GM12872 (cell line): ENCODE measurements around the gene LDB3.

Experiments used
- TF ChIP-seq, protein P1 (sequence below): IDR thresholded peaks from 3 replicates; pipeline ENCODE4 v1.5.1; 2011; ENCODE audit warnings: low read depth, mild to moderate bottlenecking, low read length, moderate library complexity; ENCODE audit not compliant: insufficient read depth

The LDB3 gene

DNA sequence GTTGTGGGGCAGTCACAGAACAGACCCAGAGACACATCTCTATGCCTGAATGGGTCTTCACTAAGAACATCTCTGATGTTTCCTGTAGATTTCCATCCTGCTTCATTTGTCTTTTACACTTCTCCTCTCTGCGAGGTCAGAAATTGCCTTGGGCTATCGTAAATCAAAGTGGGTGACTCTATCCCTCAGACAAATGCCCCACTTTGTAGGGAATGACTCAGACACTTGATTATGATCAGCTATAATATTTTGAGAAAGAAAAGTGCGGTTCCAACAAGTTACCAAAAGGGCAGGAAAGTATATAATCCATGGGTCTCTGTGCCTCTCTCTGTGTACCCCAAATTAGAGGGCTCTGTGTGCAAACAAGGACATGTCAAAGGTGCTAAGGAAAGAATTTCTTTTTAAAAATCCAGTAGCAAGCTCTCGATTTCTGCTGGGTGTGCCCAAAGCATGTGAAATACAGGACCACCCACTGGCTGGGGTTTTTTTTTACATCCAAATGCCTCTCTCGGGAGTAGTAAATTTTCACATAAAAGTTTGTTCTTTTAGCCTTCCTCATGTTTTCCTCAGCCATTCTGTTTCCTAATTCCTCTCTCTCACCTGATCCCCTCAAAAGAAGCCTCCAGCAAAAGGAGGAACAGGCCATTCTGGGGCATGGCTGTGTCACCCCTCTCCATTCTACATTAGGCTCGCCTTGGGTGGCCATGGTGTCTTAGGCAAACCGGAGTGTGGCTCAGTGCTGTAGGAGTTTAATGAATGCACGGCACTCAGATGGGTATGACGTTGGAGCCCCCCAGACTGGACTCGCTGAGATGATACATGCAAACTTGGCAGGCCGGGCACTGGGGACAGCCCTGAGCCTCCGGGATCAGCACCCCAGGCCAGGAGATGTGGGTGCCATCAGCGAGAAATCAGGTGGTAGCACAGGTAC lies 20.3 kb upstream of the LDB3 start:
- TF ChIP-seq, protein P1, sequence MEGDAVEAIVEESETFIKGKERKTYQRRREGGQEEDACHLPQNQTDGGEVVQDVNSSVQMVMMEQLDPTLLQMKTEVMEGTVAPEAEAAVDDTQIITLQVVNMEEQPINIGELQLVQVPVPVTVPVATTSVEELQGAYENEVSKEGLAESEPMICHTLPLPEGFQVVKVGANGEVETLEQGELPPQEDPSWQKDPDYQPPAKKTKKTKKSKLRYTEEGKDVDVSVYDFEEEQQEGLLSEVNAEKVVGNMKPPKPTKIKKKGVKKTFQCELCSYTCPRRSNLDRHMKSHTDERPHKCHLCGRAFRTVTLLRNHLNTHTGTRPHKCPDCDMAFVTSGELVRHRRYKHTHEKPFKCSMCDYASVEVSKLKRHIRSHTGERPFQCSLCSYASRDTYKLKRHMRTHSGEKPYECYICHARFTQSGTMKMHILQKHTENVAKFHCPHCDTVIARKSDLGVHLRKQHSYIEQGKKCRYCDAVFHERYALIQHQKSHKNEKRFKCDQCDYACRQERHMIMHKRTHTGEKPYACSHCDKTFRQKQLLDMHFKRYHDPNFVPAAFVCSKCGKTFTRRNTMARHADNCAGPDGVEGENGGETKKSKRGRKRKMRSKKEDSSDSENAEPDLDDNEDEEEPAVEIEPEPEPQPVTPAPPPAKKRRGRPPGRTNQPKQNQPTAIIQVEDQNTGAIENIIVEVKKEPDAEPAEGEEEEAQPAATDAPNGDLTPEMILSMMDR: no peak

- TF ChIP-seq, protein P1: no peak
Measured at GRCh38 chr10:86648704-86649427, 19.4 kb upstream of the LDB3 start.

DNA sequence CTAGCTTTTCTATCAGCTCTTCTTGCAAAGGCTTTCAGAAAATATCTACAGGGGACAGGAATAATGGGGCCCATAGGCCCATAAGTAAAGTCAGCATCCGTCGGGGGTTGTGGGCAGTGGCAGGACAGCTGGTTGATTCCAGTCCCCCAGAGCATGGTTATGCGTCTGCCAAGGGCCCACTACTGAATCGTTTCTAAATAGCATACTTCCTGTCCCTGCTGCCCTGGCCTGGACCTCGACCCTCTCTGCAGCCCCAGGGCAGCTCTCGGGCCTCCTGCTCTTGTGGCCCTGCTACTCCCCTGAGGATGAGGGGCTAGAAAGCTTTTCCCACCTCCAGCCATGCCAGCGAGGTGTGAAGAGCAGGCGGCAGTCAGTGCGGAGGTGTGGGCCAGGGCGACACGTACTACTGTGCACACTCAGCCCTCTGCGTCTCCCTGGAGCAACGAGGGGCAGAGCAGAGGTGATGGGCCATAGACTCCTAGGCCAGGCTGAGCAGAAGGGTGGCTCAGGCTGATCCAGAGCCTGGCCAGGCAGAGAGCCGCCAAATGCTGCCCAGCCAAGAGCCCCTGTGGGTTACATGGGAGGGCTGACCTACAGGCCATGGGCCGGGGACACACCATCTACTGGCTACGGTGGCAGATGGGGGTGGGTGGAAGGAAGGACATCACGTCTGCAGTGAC lies 18.7 kb upstream of the LDB3 start:
- TF ChIP-seq, protein P1: no peak

DNA sequence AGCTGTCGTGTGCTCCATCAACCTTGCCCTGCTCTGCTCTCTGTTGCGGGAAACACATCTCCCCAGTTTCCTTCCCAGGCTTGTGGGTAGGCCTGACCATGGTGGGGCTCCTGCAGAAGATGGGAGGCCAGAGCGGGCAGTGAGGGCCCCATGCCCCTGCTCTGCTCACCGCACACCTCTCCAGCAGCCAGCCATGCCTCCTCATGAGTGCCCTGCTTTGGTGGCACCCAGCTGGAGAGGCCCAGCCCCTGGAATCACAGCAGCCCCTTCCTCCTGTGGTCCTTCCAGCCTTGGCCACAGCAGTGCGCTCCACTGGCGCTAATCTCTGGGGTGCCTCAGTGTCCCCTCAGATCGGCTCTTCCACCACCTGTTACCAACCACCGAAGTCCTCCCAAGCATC lies 18.2 kb upstream of the LDB3 start:
- TF ChIP-seq, protein P1: no peak

DNA sequence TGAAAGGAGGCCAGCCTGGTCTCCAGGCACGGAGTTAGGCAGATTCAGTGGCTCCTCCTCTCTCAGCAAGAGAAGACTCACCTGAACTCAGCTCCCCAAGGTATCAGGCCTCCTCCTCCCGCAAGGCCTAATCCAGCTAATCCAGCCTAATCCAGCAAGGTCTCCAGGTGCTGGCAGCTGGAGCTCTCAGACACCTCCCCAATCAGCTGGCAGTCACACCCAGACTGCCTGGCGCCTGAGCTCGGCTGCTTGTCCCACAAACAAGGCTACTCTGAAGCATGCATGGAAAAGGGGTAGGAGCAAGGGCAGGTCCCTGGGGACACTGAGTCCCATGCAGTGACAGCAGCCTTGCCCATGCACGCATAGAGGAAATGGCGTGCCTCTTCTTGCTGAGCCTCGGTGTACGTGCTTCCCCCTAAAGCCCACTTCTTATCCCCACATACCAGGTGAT lies 17.3 kb upstream of the LDB3 start:
- TF ChIP-seq, protein P1: no peak

DNA sequence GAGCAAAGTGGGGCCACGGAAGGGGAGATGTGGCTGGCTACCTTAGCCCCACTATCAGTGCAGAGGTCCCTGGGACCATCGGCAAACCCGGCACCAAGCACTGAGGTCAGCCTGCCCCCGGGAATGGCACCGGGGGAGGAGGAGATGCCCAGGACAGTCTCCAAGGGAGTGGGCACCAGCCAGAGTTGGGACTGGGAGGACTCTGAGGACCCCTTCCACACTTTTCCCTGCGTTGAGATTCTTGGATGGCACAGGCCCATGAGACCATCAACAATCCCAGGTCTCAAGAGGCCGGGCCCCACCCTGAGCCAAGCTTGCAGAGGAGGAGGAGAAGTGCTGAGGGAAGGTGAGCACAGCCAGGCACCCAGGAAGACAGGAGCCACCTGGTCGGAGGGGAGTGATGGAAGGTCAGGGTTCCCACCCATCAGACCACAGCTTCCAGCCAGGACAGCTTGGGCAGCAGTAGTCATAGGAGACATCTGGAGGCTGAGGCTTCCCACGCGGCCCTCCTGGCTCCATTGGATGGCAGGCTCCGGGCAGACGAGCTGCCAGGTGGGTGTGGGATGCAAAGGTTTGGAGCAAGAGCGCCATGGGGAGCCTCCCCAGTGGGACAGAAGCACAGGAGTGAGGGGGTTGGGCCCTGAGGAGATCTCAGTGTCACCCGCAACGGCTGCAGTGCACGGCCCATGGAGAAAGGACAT lies 16.5 kb upstream of the LDB3 start:
- TF ChIP-seq, protein P1: no peak
